ENCODE measurements around the gene PARD3B. TPM values are rescaled to one million over a fixed set of nuclear protein-coding genes. Genes with fewer than 3 reads are reported as not detected.

Gene PARD3B
- total RNA-seq, 4 donors from 2014 or later = 6.5 to 17.3 (median 12.7) TPM

DNA sequence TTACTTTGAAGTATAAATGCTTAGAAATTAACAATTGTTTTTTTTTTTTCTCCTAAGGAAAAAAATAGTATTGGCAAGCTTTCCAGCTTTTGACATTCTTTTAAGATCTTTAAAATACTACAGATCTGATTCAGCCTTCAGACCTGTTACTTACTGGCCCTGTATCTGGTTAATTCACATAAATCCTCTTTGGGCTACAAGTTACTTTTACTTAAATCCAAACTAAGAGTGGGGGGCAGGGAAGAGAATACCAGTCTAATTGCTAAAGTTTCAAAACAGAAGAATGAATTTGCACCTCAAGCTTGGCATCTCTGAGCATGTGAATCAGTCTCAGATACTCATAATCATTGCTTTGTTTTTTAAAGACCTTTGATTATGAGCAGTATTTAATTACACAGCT, 386.3 kb downstream of the PARD3B start:
- no peak for DNase-seq (ENCODE audit: low spot score in 2 of 2)
- intact Hi-C loops (cut with DNase I; ENCODE audit: low total_unique reads) = no loop called here
- H3K4me3 ChIP-seq (ENCODE audit: low read depth, poor library complexity, severe bottlenecking) = no peak overlapping the region
- TF ChIP-seq CTCF (IDR thresholded peaks at IDR 0.05) (no peak), POLR2A (IDR thresholded peaks at IDR 0.05) (no peak)

DNA sequence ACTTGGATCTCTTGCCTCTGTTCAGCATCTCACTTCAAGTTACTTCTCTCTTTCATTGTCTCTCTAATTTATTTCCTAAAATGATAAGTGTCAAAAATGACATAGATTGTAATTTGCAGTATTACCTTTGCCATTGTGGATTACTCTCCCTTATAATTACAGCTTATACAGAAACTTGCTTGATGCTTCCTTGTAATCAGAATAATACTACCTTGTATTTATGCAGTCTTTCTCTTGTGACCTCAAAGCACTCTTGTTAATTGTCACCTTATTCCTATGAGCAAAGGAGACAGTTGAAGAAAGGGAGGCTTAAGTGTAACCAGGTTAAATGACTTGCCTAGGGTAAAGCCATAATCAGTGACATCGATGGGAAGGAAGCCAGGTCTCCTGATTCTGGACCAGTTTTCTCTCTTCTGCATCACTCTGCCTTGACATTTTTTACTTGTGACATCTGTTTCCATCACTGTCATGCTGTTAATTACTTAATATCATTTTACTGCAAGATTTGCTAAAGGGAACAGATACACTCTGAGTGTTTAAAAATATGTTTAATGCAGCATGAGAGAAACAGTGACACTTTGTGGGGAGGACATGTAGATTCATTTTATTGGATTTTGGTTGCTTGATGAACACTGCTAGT, 388.6 kb downstream of the PARD3B start:
- H3K4me3 ChIP-seq (ENCODE audit: low read depth, poor library complexity, severe bottlenecking) = no peak overlapping the region
- no peak for DNase-seq (ENCODE audit: low spot score in 2 of 2)
- TF ChIP-seq CTCF (IDR thresholded peaks at IDR 0.05) (no peak), POLR2A (IDR thresholded peaks at IDR 0.05) (no peak)
- intact Hi-C loops (cut with DNase I; ENCODE audit: low total_unique reads) = no loop called here
- WGBS, 2 donors = 52 to 89% methylated on average over 1 of the region's 1 CpG

DNA sequence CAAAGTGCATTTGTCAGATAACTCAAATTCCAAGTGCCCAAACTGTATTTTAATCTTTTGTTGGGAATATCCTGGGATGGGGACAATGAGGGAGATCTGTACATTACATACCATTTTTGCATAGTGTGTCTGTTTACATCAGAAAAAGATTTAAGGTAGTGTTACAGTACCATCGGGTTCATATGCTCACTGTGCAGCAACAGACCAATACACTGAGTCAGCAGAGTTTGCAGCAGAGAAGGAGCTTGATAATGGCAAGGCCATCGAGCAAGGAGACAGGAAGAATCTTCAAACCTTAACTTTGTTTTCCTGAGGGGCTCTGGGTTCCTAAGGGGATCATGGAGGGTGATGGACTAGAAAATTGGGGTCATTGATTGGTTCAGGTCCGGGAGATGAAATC, 399.7 kb downstream of the PARD3B start:
- no peak for DNase-seq (ENCODE audit: low spot score in 2 of 2)
- TF ChIP-seq CTCF (IDR thresholded peaks at IDR 0.05) = no peak
- no peak for TF ChIP-seq POLR2A (IDR thresholded peaks at IDR 0.05)
- whole genome bisulfite sequencing, 2 donors = 91 to 92% methylated on average over 3 of the region's 3 CpGs
- intact Hi-C loops (cut with DNase I; ENCODE audit: low total_unique reads) = no loop called here
- no peak overlapping the region for H3K4me3 ChIP-seq (ENCODE audit: low read depth, poor library complexity, severe bottlenecking)

DNA sequence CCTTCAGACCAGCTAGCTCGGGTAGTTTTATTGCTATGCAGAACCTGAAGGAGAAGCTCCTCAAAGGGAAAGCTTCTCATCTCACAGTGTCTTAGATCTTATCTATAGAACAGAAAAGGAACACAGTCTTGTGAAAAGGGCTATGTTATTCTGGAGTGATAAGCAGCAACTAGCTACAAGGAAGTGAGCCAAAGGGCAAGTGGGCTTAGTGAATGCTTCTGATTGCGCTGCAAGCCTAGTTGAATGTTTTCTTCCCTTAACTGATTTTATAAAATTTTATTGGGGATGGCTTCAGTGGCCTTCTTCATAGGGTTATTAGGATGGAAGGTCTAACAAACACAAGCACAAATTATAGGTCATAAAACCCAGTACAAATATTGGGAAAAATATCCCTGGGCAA, 400.1 kb downstream of the PARD3B start:
- no peak for DNase-seq (ENCODE audit: low spot score in 2 of 2)
- TF ChIP-seq CTCF (IDR thresholded peaks at IDR 0.05) (no peak), POLR2A (IDR thresholded peaks at IDR 0.05) (no peak)
- no peak overlapping the region for H3K4me3 ChIP-seq (ENCODE audit: low read depth, poor library complexity, severe bottlenecking)
- 89 to 94% methylated on average over 2 of the region's 2 CpGs for WGBS, 2 donors
- intact Hi-C loops (cut with DNase I; ENCODE audit: low total_unique reads) = no loop called here

DNA sequence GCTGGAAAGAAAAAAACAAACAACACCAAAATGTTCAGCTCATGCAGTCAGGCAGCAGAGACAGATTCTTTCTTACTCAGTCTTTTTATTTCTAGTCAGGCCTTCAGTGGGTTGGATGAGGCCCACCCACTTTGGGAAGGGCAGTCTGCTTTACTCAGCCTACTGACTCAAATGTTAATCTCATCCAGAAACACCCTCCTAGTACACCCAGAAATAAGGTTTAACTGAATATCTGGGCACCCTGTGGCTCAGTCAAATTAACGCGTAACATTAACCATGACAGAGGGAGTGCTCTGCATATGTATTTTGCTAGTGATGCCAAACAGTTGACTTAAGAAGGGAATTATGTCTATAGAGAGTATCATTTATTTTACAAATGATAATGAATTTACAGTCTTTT, 401.6 kb downstream of the PARD3B start:
- intact Hi-C loops (cut with DNase I; ENCODE audit: low total_unique reads) = no loop called here
- no peak for TF ChIP-seq POLR2A (IDR thresholded peaks at IDR 0.05)
- no peak for TF ChIP-seq CTCF (IDR thresholded peaks at IDR 0.05)
- WGBS, 2 donors = 97 to 98% methylated on average over 2 of the region's 2 CpGs
- no peak overlapping the region for H3K4me3 ChIP-seq (ENCODE audit: low read depth, poor library complexity, severe bottlenecking)
- DNase-seq (ENCODE audit: low spot score in 2 of 2) = no peak

DNA sequence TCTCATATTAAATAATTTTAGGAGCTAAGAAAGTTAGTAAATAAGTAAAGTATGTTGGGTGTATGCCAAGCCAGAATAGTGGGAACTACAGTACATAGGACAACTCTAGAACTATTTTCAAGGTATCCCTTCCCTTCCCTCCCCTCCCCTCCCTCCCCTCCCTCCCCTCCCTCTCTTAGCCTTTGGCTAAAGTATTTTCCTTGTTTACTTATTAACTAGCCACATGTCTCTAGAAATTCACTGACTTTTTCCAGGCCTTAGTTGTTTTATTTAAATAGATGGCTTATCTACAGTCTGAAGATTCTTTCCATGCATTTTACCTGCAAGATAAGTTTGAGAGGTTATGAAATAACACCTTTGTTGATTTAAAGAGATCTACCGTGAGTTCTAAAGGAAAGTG, 402.1 kb downstream of the PARD3B start:
- no peak overlapping the region for H3K4me3 ChIP-seq (ENCODE audit: low read depth, poor library complexity, severe bottlenecking)
- WGBS, 2 donors = 59 to 65% methylated on average over 1 of the region's 1 CpG
- DNase-seq (ENCODE audit: low spot score in 2 of 2) = no peak
- no peak for TF ChIP-seq POLR2A (IDR thresholded peaks at IDR 0.05)
- TF ChIP-seq CTCF (IDR thresholded peaks at IDR 0.05) = no peak
- intact Hi-C loops (cut with DNase I; ENCODE audit: low total_unique reads) = no loop called here

All from lower leg skin (tissue), 4 donors.